GM21447 (cell line): ENCODE data around the gene PIWIL4.

Experiments
- ATAC-seq: cut with Tn5 transposase; IDR thresholded peaks from one replicate; pipeline ENCODE4 v1.9.1; 2021; ENCODE audit not compliant: unreplicated experiment

The PIWIL4 gene

GRCh38 chr11:94567181-94567670, at the start of gene PIWIL4:
TSS of gene PIWIL4 (plus strand) at chr11:94567368. CDS start at chr11:94567519, 151 bp downstream.
- no peak for ATAC-seq

- ATAC-seq = no peak
Observed at GRCh38 chr11:94518300-94518699, 48.9 kb upstream of the PIWIL4 start.

GRCh38 chr11:94519478-94520084, 47.6 kb upstream of the PIWIL4 start:
- peak; percentile 58 for ATAC-seq

- peak; percentile 53 for ATAC-seq
Observed at GRCh38 chr11:94521684-94522083, 45.5 kb upstream of the PIWIL4 start.

GRCh38 chr11:94524341-94524740, 42.8 kb upstream of the PIWIL4 start:
- ATAC-seq = no peak

GRCh38 chr11:94525546-94526324, 41.4 kb upstream of the PIWIL4 start:
- ATAC-seq = no peak

GRCh38 chr11:94526645-94527438, 40.3 kb upstream of the PIWIL4 start:
- no peak for ATAC-seq

GRCh38 chr11:94528551-94528950, 38.6 kb upstream of the PIWIL4 start:
- ATAC-seq = no peak

GRCh38 chr11:94532211-94532610, 35.0 kb upstream of the PIWIL4 start:
- no peak for ATAC-seq

GRCh38 chr11:94533206-94533605, 34.0 kb upstream of the PIWIL4 start:
- no peak for ATAC-seq

GRCh38 chr11:94533696-94534630, 33.2 kb upstream of the PIWIL4 start:
- ATAC-seq = no peak

- no peak for ATAC-seq
Observed at GRCh38 chr11:94536386-94536785, 30.8 kb upstream of the PIWIL4 start.

- no peak for ATAC-seq
Observed at GRCh38 chr11:94537031-94537600, 30.1 kb upstream of the PIWIL4 start.

GRCh38 chr11:94539420-94539819, 27.7 kb upstream of the PIWIL4 start:
- ATAC-seq = no peak

GRCh38 chr11:94543695-94544645, 23.2 kb upstream of the PIWIL4 start, which contains the start of gene FUT4:
TSS of gene FUT4 (plus strand) at chr11:94543921. CDS start at chr11:94544134, 213 bp downstream.
- peak; percentile 78 for ATAC-seq

- peak; percentile 2 for ATAC-seq
Observed at GRCh38 chr11:94544646-94545263, 22.4 kb upstream of the PIWIL4 start.

GRCh38 chr11:94545264-94546161, 21.7 kb upstream of the PIWIL4 start:
- ATAC-seq = no peak

- ATAC-seq = no peak
Observed at GRCh38 chr11:94546162-94546470, 21.1 kb upstream of the PIWIL4 start.
